Kasumi-1 (cell line): Measurements from ENCODE around the gene BRSK2.

ENCODE experiments used
- DNase-seq, 2 experiments: peaks; one replicate each; lab custom pipeline; 2025; lab: John Stamatoyannopoulos, UW

BRSK2 gene

GRCh38 chr11:1469287-1469910 lies 79.7 kb downstream of the BRSK2 start:
- no peak for DNase-seq

DNA sequence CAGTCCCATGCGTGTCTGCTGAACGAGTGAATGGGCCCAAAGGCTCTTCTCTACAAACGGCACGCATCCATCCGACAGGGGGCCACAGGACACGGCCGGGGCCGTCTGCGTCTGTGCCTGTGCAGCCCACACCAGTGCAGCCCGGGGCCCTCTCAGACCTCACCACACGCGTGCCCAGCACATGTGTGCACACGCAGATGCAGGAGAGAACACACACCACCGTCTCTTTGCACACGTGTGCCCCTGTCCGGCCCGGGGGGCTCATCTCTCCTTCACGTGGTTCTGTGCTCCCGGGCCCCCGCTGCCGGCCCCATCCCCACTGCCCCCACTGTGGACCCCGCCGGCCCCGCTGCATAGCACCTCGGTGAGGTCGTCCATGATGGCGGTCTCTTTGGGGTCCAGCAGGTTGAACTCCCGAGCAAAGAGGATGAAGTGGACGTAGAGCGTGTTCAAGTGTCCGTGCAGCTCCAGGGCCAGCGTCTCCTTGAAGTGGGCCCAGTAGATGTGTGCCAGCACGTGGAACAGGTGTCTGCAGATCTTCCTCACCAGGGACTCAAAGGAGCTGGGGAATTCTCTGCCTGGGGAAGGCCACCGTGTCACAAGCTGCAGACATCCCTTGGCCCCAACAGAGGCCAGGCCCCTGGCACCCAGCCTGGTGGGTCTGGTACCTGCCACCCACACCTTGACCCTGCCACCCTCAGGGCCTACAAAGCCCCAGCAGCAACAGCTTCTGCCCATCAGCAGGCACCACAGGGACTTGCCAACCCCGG lies 80.4 kb downstream of the BRSK2 start:
- no peak for DNase-seq

GRCh38 chr11:1470681-1471611 lies 81.2 kb downstream of the BRSK2 start:
- no peak for DNase-seq

DNA sequence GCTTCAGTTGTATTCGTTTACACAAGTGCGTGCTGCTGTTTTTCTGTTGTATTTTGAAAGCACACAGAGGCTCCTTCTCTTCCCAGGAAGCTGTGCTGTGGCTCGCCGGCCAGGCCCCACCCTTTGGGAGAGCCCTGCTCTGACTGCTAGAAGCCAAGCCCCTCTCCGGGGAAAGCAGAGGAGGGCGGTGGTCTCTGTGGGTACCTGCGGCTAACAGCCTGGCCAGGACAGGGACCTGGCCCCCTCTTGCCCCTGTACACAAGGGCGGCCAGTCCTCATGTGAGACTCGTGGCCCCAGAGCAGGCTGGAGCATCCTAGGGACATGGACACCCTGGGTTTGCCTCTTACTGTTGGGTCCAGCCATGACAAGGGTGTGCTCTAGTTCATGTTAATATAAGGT lies 82.0 kb downstream of the BRSK2 start:
- no peak for DNase-seq

GRCh38 chr11:1472180-1473005 lies 82.7 kb downstream of the BRSK2 start:
- no peak for DNase-seq

DNA sequence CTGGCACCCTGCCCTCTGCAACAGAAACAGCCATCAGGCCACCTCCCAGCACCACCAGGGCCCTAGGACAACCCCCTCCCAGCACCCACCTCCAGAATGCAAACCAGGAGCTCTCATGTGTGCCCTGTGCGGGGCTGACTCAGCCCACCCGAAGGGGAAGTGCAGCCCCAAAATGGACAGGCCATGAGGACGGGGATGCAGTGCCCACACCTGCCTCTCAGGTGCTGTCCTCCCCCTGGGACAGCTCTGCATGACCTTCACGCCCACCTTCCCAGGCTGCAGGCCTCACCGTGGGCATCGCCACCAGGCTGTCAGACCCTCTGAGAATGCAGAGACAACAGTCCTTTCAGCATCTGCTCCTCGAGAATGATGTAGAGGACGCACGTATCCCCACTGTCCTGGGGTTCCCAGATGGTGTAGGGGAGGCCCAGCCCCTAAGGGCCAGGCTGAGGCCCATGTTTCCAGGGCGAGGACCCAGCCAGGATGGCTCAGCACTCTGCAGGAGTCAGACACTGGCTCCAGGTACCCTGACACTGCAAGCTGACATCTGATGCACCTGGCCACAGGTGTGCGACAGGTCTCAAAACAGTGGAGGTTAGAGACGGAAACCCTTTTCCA lies 83.4 kb downstream of the BRSK2 start:
- no peak for DNase-seq

DNA sequence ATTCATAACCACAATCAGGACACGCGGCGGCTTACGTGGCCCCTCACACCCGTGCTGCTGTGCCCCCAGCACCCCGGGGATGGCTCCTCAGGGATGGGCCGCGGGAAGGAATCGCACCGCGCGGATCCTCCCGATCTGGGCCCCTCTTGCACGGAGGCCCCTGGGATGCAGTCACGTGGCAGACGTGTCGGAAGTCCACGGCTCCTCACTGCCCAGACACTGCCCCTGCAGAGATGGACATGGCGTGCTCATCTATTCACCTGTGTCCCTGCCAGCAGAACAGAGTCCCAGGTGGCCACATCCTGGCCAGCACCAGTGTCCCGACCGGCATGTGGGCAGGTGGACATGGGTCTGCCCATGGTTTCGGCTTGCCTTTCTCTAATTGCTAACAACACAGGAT lies 84.1 kb downstream of the BRSK2 start:
- no peak for DNase-seq

DNA sequence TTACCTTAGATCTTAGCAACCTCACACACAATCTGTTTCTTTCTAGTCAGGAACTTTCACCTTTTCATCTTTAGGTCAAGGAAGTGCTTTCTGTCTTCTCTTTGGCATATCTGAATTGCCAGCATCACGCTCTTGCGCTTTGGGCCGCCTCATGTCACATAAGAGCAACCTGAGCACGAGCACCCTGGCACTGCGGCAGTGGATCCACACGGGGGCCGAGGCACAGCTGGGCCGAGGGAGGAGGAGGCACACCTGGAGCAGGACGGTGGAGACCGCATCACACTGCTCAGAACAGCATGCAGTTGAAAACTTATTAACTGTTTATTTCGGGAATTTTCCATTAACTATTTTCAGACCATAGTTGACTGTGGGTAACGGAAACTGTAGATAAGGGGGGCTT lies 86.1 kb downstream of the BRSK2 start:
- DNase-seq: no peak

DNA sequence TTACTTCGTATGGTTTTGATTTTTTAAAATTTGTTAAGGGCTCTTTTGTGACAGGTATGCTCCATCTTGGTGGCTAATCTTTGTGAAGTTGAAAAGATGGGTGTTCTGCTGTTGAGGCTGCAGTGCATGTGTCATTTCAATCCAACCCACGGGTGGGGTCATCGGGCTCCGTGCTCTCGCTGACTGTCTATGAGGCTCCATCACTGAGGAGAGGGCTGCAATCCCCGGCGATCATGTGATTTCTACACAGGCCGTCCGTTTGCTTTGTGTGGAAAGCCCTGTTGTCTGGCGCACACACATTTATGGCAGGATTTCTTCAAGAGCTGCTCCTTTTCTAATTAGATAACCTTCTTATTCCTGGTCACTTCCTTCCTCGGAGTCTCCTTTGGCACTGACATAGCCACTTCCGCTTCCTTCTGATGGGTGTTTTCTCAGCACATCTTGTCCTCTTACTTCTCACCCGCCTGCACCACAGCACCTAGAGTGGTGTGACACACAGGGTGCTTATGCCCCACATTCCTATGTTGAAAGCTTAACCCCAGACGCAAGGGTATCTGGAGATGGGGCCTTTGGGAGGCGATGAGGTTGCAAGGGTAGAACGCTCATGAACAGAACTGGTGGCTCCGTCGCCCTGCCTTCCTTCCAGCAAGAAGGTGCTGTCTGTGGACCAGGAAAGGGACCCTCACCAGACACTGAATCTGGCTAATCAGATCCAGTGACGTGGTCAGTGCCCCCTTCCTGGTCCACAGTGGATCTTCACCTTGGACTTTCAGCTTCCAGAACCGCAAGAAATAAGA lies 87.4 kb downstream of the BRSK2 start:
- DNase-seq: no peak

DNA sequence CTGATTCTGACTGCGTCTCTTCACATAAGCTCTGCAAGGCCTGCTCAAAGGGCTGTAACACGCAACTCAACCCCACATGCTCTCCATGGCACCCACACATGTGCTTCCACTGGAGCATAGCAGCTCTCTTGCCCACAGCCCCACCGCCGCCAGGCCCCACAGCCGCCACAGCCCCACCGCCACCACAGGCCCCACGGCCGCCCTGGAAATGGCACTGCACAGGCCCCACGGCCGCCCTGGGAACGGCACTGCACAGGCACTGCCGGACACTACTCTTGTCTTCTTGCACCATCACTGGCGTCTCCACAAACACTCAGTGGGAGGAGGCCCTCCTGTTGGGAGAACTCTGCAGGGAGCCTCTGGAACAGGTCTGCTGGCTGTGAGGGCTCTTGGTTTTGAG lies 88.3 kb downstream of the BRSK2 start:
- DNase-seq: no peak

DNA sequence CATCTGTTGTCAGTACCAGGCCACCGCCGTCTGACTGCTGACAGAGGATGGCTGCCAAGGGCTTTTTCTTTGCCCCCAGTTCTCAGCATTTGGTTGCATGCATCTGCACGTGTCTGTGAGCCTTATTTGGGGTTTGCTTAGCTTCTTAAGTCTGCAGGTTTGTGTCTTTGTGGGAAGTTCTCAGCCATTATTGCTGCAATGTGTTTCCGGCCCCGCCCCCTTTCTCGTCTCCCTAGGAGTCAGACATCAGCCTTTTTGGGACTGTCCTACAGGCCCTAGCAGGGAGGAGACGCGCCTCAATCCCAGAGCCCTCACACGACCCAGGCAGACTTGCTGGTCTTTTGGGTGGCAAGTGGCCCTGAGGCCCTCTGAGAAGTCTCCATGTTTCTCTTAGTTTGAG lies 88.8 kb downstream of the BRSK2 start:
- peak; percentile 93 to 96 for DNase-seq

- DNase-seq: no peak
Observed at GRCh38 chr11:1479006-1479677, 89.4 kb downstream of the BRSK2 start.

DNA sequence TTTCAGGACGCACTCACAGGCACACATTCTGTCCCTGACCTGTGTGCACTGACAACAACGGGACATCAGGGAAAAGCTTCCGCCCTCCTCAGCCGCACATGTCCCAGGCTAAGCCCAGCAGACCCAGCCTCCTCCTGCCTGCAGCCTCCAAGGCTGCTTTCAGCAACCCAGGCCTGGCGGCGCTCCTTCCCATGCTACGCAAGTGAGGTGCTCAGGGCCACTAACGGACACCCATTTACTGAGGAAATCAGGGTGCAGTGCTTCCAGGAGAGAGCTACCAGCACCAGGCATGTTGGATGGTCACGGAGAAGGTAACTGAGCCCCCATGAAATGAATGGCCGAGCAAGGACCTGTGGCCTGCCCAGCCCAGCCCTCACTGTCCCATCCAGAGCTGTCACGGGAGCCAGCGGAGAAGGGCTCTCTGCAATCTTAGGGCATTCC lies 90.0 kb downstream of the BRSK2 start:
- DNase-seq: no peak

GRCh38 chr11:1480191-1480554 lies 90.4 kb downstream of the BRSK2 start:
- no peak for DNase-seq

DNA sequence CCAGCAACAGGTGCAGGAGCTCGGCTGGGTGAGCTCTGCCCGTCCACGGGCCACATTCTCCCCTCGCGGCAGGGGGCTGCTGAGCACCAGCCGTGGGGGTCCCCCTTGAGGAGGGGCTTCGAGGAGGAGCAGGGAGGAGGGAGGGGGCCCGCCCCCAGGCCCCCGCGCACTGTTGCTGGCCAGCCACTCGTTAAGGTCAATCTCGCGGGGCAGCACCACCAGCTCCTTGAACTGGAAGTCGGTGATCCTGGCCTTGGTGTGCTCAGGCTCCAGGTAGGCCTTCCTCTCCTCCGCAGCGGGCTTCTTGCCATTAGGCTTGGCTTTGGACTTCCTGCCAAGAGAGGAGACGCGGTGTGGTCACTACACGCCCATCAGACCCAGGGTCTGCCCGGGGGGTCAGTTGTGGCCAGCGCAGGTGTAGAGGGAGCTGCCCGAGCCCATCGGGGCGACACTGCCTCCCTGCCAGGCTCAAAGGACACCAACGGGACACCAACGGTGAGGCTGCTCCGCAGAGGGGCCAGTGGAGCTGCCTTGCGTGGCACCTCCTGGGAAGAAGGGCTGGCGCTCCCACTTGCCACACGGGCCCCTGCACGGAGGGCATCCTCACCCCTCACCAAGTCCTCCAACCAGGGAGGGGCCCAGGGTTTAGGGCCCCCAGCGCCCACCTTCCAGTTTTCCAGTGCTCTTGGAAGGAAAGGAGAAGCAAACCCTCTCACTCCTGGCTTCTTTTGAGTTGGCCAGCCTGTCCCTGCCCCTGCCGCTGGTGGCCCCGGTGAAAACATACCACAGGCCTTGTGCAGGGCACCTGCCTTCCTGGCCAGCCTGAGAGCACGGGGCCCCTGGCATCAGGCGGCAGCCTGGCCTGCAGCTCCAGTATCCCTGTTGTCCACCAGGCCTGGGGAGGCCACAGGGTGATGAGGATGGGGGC lies 91.1 kb downstream of the BRSK2 start:
- no peak for DNase-seq

DNA sequence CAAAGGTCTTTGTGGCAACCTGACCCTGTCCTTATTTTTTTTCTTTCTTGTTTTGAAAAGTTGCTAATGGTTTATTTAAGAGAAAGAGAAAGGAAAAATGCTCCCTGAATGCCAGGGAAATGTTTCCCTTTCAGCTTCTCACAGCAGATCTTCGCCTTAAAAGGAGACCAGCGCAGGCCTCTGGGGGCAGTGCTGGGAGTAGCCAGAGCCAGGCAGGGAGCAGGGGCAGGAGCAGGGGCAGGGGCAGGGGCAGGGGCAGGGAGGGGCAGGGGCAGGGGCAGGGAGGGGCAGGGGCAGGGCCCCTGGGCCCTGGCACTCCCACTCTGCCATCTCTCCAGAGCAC lies 91.7 kb downstream of the BRSK2 start:
- no peak for DNase-seq

DNA sequence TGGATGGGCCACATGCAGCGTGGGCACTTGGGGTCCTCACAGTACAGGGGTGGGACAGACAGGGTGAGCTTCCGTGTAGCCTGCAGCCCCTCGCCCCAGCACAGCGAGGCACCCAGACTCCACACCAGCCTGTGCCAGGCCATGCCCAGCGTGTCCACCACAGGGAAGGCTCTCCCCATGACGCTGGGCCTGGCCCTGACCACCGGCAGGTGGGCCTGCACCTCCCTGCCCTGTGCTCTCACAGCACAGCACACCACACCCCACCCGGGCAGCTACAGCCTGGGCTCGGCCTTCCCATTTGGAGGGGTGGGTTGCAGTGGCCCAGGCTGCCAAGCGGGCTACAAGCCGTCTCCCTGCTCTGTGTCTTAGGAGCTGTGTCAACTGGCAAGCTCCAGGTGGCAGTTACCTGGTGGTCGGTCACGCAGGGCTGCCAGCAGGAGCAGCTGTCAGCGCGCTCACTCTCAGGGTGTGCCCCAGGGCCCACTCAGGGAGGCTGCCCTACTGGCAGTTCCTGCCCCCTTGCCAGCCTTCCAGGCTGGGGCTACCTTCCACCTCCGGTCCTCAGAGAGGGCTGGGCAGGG lies 92.2 kb downstream of the BRSK2 start:
- no peak for DNase-seq

DNA sequence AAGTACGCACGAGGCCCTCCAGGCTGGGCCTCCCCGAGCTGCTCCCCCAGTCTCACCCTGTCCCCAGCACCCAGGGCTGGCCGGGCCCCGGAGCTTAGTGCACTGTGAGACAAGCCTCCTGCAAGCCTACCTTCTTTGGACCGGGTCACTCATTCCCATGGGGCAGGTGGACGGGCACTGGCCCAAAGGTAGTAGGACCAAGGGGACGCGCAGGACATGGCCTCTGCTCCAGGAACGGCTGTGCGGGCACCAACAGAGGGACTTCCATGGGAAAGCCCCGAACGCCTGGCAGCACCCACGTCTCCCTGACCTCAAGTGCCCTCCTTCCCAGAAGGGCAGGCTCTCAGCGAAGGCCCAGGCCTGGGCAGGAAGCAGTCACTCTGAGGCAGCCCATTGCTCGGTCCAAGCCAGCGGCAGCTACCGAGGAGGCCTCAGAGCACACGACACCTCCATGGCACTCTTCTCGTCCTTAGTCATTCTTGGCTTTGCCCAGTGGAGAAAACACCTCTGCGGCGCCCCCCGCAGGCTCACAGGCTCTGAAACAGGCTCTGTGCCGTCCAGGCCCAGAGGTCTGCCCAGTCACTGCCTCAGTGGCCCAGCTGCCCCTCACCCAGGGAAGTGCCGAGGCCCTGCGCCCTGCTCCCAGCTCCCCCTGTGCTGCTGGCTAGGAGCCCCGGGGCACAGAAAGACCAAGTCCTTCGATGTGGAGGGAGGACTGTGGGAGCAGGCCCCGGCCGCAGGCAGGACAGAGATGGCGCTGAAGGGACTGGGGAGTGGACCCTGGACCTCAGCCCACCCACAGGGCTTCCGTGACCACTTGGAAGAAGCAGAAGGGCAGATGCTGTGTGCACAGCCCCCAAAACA lies 93.1 kb downstream of the BRSK2 start:
- no peak for DNase-seq
